GM18873 (cell line): Measurements from ENCODE around the gene RAB38.
A peak's percentile ranks its signal among the peaks of the same experiment; 100 is the strongest.

Experiments used
- ATAC-seq: cut with Tn5 transposase; IDR thresholded peaks from one replicate; pipeline ENCODE4 v1.9.1; 2021; ENCODE audit warnings: mild to moderate bottlenecking, moderate library complexity, moderate number of reproducible peaks; ENCODE audit not compliant: unreplicated experiment, low FRiP score

RAB38 gene

DNA sequence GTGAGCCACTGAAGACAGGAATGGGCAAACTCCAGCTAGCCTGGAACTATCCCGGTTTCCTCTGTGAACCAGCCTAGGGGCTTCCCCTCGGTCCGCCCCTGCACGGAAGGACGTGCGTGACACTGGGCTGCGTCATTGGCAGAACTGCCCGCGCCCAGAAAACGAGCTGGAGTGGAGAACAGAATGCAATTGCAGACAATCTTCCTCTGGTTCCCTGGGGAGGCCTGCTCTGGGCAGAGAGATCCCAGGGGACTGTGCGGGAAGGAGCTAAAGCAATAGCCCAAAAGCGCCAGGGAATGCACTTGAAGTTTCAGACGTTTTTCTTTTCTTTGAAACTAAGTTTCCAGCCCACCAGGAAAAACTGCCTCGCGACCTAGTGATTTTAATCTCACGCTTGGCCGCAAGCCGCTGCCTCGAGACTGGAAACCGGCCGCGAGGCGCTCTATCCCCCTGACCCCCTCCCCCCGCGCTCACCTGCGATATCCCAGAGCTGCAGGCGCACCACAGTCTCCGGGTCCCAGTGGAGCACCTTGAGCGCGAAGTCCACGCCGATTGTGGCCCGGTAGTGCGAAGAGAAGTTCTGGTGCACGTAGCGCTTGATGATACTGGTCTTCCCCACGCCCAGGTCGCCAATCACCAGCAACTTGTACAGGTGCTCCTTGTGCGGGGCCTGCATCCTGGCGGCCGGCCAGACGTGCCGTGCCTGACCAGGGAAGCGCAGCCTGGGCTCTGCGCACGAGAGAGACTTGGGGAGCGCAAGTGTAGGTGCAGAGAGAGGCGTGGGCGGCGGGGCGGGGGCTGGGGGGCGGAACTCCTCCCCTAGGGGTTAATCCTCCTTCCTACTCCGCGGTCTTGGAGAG lies at the start of gene RAB38:
Gene RAB38, minus strand, starts transcription at position 735 of the 860 bp plus-strand sequence. Its CDS starts 59 bp downstream, at position 676.
- ATAC-seq: peak; percentile 57

DNA sequence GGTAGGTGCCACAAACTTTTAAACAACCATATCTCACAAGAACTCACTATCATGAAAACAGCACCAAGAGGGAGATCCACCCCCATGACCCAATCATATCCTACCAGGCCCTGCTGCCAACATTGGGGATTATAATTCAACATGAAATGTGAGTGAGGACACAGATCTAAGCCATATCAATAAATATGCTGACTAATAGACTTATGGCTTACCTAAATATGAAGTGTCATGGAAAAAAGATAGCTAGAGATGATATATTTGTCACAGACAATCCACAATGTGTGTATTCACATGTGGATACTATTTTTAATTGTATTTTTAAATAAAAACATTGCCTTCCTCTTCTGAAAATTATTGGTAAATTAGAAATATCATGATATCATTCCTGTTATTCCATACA lies 38.2 kb upstream of the RAB38 start:
- no peak for ATAC-seq

DNA sequence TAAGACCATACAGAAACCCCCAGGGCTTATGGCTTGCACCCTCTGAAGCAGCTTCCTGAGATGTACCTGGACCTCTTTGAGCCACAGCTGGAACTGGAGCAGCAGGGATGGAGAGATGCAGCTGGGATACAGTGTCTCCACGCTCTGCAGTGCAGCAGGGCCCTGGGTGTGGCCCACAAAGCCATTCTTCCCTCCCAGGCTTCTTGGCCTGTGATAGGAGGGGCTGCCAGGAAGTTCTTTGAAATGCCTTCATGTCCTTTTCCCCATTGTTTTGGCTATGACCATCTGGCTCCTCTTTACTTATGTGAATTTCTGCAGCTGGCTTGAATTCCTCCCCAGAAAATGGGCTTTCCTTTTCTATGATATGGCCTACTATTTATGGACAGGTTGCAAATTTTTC lies 37.1 kb upstream of the RAB38 start:
- ATAC-seq: no peak

DNA sequence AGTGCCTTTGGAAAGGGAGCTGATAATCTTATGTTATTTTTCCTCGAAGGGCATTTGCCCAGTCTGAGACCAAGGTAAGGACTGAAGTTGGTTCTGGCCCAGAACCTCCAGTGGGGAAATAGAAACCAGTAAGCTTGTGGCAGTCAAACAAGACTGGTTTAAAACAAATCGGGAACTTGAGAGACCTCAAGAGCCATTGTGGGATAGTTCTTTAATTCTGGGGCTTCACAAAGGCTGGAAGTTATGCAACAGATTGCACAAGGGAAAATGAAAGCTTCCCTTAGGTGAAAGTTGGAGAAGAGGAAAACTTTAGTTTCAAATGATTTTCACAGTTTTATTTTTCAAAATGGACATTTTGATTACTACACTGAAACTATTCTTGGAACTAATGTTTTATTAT lies 33.5 kb upstream of the RAB38 start:
- ATAC-seq: no peak

DNA sequence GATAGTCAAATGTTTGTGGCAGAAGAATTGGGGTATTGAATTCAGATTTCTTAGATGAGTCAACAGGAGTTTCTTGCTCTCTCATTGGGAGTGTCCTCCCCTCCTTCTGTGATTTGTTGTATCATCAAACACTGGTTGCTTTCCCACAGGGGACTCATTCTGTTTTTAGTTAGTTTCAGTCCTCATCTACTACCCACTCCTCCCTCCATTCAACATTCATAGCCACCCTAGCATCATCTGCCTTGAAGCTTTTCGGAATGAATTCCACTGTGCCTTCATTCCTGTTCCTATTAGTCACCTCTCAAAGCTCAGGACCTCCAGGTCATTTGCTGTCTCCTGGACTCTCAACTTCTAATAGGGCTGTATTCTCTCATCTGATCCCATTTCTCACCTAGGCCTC lies 31.5 kb upstream of the RAB38 start:
- ATAC-seq: no peak

- ATAC-seq: no peak
Observed at GRCh38 chr11:88204353-88204752, 29.1 kb upstream of the RAB38 start.

- no peak for ATAC-seq
Observed at GRCh38 chr11:88203604-88204003, 28.4 kb upstream of the RAB38 start.

- ATAC-seq: no peak
Observed at GRCh38 chr11:88202498-88202897, 27.3 kb upstream of the RAB38 start.

DNA sequence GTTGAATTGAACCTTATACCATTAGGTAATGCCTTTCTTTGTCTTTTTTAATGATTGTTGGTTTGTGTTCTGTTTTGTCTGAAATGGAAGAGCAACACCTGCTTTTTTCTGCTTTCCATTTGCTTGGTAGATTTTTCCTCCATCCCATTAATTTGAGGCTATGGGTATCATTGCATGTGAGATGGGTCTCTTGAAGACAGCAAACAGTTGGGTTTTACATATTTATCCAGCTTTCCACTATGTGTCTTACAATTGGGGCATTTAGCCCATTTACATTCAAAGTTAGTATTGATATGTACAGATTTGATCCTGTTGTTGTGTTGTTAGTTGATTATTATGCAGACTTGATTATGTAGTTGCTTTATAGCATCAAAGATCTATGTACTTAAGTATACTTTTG lies 21.1 kb upstream of the RAB38 start:
- no peak for ATAC-seq

DNA sequence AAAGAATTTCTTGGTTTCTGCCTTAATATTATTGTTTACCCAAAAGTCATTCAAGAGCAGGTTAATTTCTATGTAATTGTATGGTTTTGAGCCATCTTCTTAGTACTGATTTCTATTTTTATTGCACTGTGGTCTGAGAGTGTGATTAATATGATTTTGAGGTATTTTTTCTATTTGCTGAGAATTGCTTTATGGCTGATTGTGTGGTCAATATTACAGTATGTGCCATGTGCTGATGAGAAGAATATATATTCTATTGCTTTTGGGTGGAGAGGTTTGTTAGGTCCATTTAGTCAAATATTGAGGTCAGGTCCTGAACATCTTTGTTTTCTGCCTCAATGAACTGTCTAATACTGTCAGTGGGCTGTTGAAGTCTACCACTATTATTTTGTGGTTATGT lies 20.7 kb upstream of the RAB38 start:
- no peak for ATAC-seq

DNA sequence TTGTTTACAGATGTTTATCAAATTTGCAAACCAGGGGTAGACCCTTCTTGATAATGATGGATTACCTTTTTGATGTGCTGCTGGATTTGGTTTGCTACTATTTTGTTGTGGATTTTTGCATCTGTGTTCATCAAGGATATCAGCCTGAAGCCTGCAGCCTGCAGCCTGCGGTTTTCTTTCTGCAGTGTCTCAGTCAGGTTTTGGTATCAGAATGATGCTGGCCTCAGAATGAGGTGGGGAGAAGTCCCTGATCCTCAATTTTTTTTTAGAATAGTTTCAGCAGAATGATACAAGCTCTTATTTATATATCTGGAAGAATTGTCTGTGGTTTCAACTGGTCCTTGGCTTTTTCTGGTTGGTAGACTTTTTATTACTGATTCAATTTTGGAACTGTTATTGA lies 19.7 kb upstream of the RAB38 start:
- no peak for ATAC-seq

- ATAC-seq: no peak
Observed at GRCh38 chr11:88193278-88193677, 18.0 kb upstream of the RAB38 start.

- ATAC-seq: no peak
Observed at GRCh38 chr11:88188932-88189253, 13.7 kb upstream of the RAB38 start.

DNA sequence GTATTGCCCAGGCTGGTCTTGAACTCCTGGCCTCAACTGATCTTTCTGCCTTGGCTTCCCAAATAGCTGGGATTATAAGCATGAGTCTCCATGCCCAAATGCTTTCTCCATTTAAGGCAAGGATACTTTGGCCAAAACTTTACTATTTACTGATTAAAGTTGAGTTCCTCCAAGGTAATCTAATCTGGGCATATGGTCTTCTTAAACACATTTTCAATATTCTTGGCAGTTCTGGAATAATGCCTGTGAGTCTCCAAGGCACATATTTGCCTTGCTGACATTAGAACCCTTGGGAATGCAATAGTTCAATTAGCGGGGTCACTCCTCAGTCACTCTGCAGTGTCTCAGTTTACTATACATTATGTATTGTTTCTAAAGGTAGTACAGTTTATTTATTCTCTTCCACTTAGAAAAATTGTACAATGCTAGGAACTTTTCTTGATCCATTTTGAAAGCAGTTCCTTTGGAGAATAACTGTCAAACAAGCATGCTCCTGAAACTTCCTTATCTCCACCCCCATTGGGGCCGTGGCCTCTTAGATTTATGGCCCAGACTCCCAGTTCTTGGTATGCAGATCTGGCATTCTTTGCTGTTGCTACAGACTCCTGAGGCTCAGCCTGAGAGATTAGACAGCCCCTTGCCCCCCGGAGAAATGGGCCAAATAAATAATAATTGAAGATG lies 13.1 kb upstream of the RAB38 start:
- ATAC-seq: no peak

GRCh38 chr11:88183233-88183632 lies 8.0 kb upstream of the RAB38 start:
- no peak for ATAC-seq

- no peak for ATAC-seq
Observed at GRCh38 chr11:88181776-88182175, 6.5 kb upstream of the RAB38 start.

DNA sequence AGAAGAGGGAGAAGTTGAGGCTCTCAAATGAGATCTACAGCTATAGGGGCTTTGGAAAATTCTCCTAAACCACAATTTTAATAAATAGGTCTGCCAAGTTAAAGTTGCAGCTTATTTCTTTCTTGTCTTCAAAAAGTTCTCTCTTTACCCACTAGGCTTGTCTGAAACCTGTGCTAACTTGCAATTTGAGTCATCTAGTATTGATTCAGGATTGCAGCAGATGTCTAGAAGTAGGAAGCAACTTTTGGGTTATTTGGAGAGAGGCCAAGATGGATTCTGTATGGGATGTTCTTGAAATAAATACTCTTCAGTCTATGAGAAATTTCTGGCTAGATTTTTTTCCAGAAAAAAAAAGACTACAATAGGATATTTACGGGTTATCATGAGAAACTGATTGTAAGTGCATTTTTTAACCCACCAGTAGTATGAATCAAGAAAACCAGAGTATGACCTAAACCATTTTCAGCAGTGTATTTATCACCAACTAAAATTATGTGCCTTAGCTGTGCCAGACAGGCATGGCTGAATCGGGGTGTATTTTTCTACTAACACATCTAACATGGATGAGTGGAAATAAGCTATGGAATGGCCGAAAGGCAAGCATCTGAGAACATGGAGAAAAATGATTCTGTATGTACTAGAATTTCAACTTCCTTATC lies 4.9 kb upstream of the RAB38 start:
- ATAC-seq: no peak

DNA sequence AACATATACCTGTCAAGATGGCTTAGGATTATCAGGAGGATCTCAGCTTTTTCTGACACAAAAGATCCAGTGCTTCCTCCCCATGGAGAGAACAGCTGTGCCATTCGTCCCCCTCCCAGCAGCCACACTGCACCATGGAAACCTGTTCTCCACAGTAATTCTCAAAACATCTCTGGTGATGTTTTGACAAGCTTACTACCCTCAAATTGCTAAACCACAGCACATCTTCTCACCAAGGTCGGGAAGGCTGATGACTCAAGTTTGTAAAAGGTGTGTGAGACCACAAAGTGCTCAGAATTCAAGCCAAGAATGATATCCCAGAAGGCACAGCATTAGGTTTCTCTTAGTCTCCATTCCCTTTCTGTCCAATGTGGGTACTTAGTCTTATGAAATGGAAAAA lies 3.9 kb upstream of the RAB38 start:
- ATAC-seq: peak; percentile 71

GRCh38 chr11:88178191-88178590 lies 2.9 kb upstream of the RAB38 start:
- no peak for ATAC-seq

DNA sequence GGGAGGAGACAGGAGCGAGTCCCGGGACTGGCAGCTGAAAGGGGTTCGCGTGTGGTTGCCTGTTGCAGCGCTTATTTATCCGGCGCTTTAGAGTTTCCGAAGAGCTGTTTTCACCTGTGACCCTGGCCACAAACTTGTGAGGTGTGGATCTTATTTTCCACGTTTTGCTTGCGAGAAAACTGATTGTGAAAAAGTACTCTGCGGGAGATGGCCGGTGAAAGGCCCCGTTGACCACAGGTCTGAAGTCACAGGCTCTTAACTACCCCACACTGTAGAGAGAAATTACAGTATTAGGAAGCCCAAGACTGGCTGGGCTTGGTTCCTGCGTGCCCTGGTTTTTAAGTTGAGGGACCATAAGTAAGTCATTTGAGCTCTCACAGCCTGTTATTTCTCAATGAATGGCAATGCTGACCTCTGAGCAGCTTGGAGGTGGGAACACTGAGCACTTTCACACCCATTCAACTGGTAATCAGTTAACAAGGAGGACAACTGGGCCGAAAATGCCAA lies 379 bp upstream of the RAB38 start:
- no peak for ATAC-seq

DNA sequence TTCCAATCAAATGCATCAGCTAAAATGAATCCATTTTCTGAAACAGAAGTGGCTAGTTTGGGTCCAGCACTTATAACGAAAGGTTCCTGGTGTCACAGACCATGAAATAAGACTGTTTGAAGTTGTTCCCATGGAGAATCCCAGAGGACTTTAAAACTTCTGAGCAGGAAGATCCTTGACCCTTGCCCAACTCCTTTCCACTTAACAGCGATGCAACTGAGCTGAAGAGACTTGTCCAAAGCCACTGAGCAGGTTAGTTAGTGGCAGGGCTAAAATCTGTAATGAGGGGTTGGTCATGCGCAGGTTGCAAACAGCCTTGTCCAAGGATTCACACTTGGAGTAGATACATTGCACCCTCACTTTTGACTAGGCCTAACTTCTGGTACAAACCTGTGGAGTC lies 1.3 kb downstream of the RAB38 start:
- ATAC-seq: no peak
